GM21786 (cell line): ENCODE data around the gene VAV2.
"Not testable (repeated sequence)": the region's sequence is repeated elsewhere in the genome, so short reads cannot be mapped to it uniquely, and the experiment has no call there.

ENCODE experiments used
- ATAC-seq: cut with Tn5 transposase; IDR thresholded peaks from one replicate; pipeline ENCODE4 v1.9.1; 2021; ENCODE audit not compliant: unreplicated experiment

Gene VAV2

DNA sequence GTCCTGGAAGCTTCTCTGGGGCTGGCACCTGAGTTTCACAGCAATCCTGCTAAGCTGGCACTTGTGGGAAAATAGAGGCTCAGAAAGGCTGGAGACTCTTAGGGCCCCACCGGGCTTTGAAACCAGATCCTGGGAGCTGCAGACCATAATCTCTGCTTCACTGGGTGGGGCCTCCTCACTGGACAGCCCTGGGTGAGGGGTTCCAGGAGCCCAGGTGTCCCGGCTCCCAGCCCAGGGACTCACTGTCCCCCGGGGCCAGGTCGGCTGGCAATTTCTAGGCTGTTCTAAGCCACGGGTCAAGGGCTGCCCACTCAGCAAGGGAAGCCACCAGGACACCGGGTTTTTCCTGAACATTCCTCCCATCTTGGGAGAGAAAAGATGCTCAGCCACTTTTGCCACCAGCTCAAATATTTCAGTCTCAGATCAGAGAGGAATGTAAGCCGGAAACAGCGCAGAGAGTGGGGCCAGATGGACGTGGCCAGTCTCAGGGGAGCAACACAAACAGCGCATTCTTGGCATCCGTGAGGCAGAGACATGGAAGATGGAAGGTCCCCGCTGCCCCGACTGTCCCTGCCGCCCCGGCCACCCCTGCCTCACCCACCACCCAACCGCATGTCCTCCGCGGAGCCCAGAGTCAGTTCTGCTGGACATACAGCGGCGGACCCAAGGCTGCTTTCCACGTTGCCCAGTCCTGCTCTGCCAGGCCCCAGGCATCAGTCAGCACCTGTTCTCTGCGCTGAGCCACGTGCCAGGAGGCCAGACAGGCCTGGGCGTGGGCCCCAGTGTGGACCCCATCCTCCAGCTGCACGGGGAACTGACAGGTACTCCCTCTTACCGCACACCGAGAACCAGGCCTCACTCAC lies 72.6 kb downstream of the VAV2 start:
- ATAC-seq: no peak

DNA sequence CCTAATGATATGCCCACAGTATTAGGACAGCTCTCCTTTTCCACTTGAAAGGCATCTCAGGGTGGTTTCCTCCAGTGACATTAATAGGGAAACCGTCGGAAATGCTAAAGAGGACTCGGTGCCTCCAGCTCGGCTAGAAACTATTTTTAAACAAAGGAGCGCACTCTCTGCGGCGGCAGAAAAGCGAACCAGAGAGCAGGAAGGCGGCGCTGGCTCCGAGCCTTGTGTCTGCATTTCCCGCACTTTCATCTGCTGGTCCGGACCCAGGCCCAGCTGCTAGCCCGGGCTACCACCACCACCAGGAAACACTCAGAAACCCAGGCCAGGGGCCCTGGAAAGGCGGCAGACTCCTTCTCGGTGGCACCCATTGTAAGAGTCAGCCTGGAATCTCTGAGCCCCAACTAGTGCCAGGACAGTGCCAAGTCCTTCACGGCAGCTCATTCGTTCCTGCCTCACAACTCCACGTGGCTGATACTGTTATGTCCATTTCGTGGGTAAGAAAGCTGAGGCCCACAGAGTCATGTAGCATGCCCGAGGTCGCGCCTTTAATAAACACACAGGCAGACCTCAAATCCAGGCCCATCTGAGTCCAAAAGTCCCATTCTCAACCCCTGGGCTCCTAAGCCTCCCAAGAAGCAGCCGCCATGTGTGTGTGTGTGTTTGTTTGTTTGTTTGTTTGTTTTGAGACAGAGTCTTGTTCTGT lies 73.9 kb downstream of the VAV2 start:
- no peak for ATAC-seq

DNA sequence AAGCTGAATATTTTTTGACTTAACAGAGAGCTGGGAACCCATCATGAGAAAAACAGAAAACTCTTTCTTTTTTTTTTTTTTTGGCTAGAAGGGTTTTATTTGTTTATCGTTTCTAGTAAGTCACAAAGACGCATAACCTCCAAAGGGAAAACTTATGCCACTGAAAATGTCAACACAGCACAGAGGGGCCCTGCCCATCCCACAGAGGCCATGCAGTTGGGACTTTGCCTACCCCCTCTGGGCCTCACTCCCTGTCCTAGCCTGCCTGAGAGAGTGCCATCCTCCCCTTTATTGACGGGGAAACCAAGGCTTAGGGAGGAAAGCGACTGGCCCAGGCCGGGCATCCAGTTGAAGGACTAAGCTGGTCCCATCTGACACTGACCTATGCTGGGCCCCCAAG lies 74.7 kb downstream of the VAV2 start:
- ATAC-seq: no peak

DNA sequence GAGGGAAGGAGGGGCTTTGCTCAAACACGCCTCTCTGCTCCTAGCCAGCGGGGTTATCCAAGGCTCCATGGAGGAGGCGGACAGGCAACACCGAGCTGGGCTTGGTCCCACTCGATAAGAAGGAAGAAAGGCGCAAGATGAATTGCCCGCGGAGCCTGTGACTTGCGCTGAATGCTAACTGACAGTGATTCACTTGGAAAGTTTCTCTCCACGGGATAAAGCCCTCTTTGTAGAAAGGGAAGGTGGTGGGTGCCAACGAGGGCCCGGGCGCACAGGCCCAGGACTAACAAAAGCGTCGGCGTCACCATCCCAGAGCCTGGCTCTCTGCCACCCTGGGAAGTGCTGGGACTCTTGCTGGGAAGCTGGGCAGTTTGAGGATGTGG lies 76.0 kb downstream of the VAV2 start:
- no peak for ATAC-seq

DNA sequence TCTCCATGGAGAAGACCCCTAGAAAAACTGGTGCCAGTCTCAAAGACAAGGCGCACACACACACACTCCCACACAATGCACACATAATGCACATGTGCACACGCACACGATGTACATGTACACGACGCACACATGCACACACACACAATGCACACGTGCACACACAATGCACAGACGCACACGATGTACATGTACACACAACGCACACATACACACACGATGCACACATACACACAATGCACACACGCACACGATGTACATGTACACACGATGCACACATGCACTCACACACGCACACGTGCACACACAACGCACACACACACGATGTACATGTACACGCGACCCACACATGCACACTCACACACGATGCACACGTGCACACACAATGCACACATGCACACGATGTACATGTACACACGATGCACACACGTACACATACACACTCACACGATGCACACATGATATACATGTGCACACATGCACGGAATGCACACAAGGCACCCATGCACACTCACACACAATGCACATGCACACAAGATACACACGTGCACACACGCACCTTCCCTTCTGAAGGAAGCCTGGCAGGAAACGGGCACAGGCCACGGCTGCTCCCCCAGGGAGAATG lies 76.5 kb downstream of the VAV2 start:
- ATAC-seq: no peak

DNA sequence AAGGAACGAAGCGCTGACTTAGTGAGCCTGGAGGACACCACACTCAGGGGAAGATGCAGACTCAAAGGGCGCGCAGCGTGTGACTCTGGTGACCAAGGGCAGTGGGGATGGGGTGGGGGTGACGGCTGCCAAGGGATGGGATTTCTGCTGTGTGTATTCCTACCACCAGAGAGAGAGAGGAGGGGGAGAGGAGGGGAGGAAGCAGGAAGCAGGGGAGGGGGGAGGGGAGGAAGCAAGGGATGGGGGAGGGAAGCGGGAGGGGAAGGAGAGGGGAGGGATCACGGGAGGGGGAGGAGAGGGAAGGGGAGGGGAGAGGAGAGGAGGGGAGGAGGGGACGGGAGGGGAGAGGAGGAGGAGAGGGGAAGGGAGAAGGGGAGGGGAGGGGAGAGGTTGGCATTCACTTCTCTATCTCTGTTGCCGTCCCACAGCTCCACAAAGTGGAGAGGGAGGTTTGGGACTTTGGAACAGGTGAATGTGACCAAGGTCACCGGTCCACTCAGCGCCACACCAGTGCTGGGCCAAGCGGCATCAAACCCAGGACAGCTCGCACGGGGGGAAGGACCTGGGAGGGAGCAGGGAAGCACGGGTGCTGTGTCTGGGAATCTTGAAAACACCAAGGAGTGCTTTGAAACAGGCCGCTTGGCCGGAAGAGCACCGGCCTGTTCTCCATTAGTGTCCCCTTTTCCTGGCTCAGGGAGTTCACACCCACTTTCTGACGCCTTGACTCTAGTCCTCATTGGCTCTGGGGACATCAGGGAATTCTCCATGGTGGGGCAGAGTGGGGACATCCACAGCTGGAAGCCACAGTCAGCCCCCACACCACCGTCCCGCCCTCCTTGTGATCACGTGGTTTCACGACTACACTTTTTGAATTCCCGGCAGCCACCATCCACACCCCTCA lies 77.4 kb downstream of the VAV2 start:
- ATAC-seq: no peak

DNA sequence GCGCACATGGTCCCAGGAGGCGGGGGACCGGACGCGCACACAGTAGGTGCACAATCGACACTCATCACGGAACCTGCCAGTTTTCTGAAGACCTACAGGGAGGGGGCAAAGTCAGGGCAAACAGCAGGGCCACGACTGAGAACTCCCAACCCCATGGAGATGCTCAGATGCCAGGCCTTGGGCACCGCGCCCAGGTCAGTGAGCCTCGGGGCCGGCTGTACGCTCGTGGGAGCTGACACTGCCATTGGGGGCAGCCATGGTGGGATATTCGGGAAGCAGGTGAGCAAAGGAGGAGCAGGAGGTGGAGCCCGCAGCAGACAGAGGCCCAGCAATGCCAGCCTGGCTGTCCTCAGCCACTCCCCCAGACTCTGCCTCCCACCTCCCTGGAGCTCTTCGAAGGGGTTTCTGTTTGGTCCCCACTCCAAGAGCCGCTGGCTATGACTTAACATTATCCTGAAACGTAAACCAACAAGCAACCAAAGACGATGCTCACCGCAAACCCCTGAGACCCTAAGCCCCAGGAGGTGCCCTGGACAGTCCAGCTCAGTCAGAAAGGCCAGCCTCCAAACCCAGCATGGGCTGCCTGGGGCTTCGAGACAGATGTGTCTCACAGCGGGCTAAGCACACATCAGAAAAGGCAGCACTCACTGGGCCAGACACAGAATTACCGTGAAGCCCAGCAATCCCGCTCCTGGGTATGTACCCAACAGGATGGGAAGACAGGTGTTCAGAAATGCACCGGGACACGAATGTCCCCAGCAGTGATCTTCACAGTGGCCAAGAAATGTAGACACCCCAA lies 78.4 kb downstream of the VAV2 start:
- no peak for ATAC-seq

DNA sequence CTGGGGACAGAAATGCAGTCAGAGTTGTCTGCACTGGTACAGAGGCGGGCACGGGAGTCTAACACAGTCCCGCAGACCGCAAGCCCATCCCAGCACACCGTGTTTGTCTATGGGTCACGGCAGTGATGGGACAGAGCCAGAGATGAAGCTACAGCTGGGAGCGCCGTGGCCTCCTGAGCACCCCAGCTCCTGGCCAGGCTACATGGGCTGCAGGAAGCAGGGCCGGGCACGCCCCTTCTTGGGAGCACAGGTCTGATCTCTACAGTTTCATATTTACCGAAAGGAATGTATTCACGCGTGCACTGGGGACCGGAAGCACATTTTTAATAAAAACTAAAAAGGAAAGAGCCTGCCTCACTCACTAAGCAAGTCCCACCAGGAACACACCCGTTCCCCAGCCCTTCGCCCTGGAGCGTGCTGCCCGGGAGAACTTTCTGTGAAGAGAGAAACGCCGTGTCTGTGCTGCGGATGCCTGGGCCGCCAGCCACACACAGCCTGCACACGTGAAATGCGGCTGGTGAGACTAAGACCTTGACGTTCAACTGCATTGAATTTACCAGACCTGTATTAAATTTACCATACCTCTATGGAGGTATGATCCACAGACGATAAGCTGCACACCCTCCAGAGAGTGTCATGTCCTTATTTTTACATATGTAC lies 81.1 kb downstream of the VAV2 start:
- ATAC-seq: no peak

DNA sequence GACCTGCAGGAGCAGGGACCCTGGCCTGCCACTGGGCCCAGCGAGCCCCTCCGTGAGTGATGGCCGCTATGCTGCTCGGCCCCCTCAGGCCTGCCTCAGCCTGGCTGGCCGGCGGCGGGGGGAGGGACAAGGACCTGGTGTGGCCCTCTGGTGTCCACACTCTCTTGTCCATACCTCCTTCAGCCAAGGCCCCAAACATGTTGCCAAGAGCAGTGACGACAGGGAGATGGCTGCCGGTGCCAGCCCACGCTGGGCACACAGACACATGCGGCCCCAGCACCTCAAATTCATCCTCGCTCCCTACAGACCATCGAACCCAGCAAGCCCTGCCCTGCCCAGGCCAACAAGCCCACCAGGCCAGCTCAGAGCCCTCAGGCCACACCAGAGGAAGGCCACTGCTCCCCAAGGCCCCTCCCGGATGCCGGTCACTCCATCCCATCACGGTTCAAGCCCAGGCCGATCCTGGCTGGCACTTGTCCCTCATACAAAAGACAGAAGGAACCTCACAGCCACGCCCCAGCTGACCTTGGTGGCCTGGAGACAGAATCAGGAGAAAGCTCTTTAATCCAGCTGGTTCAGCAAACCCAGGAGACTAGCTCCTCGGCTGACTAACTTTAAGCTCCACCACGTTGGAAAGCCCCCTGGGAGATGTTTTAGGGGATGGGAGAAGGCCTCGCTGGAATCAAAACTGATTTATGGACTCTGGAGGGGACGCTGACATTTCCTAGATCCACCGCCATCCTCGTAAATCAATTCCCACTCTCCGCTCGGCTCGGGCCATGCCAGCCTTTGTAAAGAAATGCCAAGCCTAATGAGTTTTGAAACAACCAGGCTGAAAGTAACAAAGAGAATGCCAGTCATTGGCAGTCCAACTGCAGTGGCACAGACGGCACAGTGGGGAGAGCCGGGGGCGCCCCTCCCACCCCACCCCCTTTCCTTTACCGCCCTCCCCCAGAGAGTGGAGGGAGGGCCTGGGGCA lies 84.9 kb downstream of the VAV2 start:
- no peak for ATAC-seq

DNA sequence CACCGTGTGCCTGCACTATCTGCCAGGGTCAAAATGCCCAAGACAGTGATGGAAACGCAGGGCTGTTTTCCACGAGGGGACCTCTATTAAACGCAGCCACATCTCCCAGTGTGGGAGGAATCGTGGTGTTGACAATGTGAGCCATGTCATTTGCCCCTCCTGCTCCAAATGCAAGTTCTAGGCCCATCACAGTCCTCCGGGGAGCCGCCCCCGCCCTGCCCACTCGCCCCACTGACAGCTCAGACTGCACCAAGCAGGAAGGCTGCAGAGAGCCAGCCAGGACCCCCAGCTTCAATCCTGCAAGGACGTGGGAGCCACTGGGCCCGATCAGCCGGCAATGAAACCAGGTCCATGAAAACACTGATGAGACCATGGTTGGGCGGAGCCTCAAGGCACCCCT lies 85.9 kb downstream of the VAV2 start:
- no peak for ATAC-seq

DNA sequence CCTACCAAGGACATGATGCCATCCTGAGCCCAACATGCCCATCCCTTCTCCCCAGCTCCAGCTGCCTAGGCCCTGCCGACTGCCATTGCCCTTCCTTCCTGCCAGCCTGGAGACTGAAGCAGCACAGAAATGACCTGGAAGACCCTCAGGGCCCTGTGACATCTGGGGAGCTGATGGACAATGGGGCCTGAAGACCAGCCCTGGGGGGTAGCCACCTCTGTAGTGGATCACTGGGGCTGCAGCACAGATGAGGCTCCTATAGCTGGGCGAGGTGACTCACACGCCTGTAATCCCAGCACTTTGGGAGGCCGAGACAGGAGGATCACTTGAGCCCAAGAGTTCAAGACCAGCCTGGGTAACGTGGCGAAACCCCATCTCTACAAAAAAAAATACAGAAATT lies 86.6 kb downstream of the VAV2 start:
- no peak for ATAC-seq

DNA sequence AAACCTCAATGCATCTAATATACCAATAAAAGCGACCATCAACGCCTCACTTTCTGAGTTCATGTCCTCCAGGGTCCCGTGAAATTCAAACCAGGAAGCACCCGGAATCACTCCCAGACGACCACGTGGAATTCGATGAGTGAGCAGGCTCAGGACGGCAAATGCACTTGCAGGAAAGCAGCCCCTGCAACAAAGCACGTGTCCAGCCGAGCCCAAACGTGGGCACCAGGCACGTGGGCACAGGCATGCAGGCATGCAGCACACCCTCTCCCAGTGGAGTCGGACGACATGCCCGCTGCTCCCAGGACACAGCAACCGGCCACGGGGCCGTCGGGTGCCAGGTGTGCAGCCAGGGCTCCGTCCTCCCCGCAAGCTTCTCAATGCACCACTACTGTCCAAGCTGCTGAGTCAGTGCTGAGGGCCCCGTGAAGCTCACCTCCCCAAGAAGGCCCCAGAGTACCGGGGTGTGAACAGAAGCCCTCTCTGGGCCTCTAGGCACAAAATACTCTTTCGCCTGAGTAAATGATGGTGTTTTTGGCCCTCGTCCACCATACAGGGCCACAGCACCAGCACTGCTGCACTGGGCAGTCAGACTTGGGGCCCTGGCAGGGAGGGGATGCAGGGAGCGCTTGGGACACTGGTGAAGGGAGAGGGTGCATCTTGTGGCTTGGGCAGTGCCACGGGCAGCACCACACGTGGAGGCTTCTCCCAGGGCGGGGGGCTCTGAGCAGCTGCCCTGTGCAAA lies 87.6 kb downstream of the VAV2 start:
- no peak for ATAC-seq

DNA sequence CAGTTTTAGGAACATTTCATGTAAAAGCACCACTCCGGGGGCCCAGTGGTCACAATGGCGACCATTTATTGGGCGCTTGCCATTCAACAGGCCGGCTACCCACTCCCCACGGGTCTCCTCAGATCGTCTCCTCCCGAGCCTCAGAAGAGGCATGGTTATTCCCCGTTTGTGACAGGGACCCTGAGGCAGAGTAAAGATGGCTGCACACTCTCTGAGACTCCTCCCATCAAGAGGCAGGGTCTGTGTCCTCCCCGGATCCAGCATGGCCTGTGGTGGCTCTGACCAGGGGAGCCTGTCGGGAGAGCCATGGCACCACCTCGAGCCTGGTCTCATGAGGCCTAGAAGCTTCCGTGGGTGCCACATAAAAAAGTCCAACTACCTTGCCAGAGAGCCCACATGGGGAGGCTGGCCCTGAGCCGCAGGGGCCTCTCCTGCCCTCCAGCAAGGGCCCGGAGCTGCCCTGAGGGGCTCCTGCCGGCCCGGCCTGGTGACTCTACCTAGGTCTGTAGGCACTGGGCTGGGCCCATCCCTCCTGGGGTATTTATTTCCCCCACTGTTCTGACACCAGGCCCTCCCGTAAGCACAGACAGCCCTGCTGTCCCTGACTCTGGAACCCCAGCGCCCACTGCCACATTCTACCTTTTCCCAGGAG lies 90.8 kb downstream of the VAV2 start:
- no peak for ATAC-seq

DNA sequence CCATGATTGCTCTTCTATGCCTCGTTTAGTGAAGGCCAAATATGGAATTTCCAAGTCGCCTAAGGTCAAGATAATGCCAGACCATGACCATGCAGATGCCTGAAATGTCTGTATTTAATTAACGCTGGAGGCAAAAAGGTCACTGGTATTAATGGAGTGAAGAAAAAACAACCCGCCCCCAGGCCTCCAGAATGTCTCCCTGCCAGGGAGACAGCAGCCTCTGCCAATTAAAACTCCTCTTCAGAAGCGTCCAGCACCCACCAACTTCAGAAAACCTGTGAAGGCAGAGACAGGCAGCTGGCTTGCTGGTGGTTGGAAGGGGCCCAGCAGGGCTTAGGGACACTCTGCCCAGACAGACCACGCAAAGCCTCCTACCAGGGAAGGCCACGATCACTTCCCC lies 94.4 kb downstream of the VAV2 start:
- no peak for ATAC-seq

DNA sequence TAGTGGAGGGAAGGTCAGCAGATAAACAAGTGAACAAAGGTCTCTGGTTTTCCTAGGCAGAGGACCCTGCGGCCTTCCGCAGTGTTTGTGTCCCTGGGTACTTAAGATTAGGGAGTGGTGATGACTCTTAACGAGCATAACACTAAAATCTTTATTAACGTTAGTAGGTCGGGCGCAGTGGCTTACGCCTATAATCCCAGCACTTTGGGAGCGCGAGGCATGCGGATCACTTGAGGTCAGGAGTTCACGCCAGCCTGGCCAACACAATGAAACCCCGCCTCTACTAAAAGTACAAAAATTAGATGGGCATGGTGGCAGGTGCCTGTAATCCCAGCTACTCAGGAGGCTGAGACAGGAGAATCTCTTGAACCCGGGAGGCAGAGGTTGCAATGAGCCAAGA lies 96.1 kb downstream of the VAV2 start:
- not testable (repeated sequence) for ATAC-seq

DNA sequence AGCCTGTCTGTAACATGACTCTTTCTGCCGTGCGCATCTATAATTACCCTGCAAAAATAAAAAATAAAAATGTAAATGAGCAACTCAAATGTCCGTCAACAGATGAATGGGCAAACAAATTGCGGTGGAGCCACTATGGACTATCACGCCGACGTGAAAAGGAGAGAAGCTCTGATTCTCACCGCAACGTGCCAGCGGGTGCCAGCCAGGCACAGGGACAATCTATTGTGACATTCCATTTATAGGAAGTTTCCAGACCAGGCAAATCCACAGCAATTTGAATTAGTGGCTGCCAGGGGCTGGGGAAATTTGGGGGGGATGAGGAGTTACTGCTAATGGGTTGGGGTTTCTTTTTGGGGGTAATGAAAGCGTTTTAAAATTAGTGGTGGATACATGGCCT lies 96.8 kb downstream of the VAV2 start:
- ATAC-seq: no peak
